ENCODE results near the gene SLC35A3. TPM values are rescaled to one million over a fixed set of nuclear protein-coding genes. Genes with fewer than 3 reads are reported as not detected.

Gene SLC35A3
- total and polyA plus RNA-seq, 10 donors, result 7.2 to 26.5 (median 22.0) TPM

GRCh38 chr1:100074604-100075395 is 105.0 kb downstream of the SLC35A3 start:
- DNase-seq, result no peak
- H3K36me3 ChIP-seq, result peaks cover 2 to 98% (median 74%) of the 10 kb centered on the region in 6 donors
- H3K27me3 ChIP-seq (replicated peaks in 1 of 7), result no peaks in the 10 kb centered on the region
- TF ChIP-seq CTCF (IDR thresholded peaks at IDR 0.05 in 8 of 11, conservative IDR thresholded peaks at IDR 0.05 in 3 of 11), result no peak
- TF ChIP-seq POLR2A (IDR thresholded peaks at IDR 0.05), result no peak
- no peak for TF ChIP-seq POLR2AphosphoS5 (IDR thresholded peaks at IDR 0.05)
- H3K9me3 ChIP-seq, result no peaks in the 10 kb centered on the region
- intact Hi-C loops (cut with DNase I; ENCODE audit: low total_unique reads), result no loop called here
- H3K27ac ChIP-seq, result peak overlapping the region in 2 of 8 donors; percentile 20 to 47
- 86 to 89% (median 88%) methylated on average over 11 of the region's 11 CpGs for WGBS, 5 donors
- no peak overlapping the region for H3K4me3 ChIP-seq
- peaks cover 0 to 18% (median 8%) of the 10 kb centered on the region in 6 donors for H3K4me1 ChIP-seq

- H3K4me3 ChIP-seq, result no peak overlapping the region
- H3K27ac ChIP-seq, result peak overlapping the region in 2 of 8 donors; percentile 19 to 47
- intact Hi-C loops (cut with DNase I; ENCODE audit: low total_unique reads), result no loop called here
Observed at GRCh38 chr1:100075773-100076172, 106.0 kb downstream of the SLC35A3 start.

GRCh38 chr1:100076319-100076718 is 106.5 kb downstream of the SLC35A3 start:
- 72 to 92% (median 90%) methylated on average over 2 of the region's 2 CpGs for WGBS, 5 donors
- Histone ChIP-seq H3K27ac (peak overlapping the region in 4 of 8 donors; percentile 0 to 33 (median 6)), H3K4me1 (peaks cover 0 to 18% (median 8%) of the 10 kb centered on the region in 6 donors), H3K36me3 (peaks cover 0 to 98% (median 75%) of the 10 kb centered on the region in 6 donors), H3K9me3 (no peaks in the 10 kb centered on the region), H3K4me3 (no peak overlapping the region), H3K27me3 (replicated peaks in 1 of 7) (no peaks in the 10 kb centered on the region)
- DNase-seq, result no peak
- TF ChIP-seq CTCF (IDR thresholded peaks at IDR 0.05 in 8 of 11, conservative IDR thresholded peaks at IDR 0.05 in 3 of 11) (no peak), POLR2AphosphoS5 (IDR thresholded peaks at IDR 0.05) (no peak), POLR2A (IDR thresholded peaks at IDR 0.05) (no peak)
- intact Hi-C loops (cut with DNase I; ENCODE audit: low total_unique reads), result no loop called here

More at GRCh38 chr1:100075773-100076172, 106.0 kb downstream of the SLC35A3 start:
- H3K9me3 ChIP-seq, result no peaks in the 10 kb centered on the region
- TF ChIP-seq POLR2A (IDR thresholded peaks at IDR 0.05) (no peak), POLR2AphosphoS5 (IDR thresholded peaks at IDR 0.05) (no peak), CTCF (IDR thresholded peaks at IDR 0.05 in 8 of 11, conservative IDR thresholded peaks at IDR 0.05 in 3 of 11) (no peak)
- 78 to 88% (median 84%) methylated on average over 3 of the region's 3 CpGs for WGBS, 5 donors
- peaks cover 0 to 98% (median 75%) of the 10 kb centered on the region in 6 donors for H3K36me3 ChIP-seq
- H3K4me1 ChIP-seq, result peaks cover 0 to 18% (median 8%) of the 10 kb centered on the region in 6 donors
- DNase-seq, result no peak
- no peaks in the 10 kb centered on the region for H3K27me3 ChIP-seq (replicated peaks in 1 of 7)

- Histone ChIP-seq H3K27ac (peak overlapping the region in 4 of 8 donors; percentile 0 to 33 (median 6)), H3K9me3 (no peaks in the 10 kb centered on the region), H3K4me1 (peaks cover 0 to 18% (median 8%) of the 10 kb centered on the region in 6 donors), H3K4me3 (no peak overlapping the region), H3K36me3 (peaks cover 0 to 98% (median 74%) of the 10 kb centered on the region in 6 donors), H3K27me3 (replicated peaks in 1 of 7) (no peaks in the 10 kb centered on the region)
- no peak for TF ChIP-seq POLR2AphosphoS5 (IDR thresholded peaks at IDR 0.05)
- no peak for TF ChIP-seq CTCF (IDR thresholded peaks at IDR 0.05 in 8 of 11, conservative IDR thresholded peaks at IDR 0.05 in 3 of 11)
- TF ChIP-seq POLR2A (IDR thresholded peaks at IDR 0.05), result no peak
- intact Hi-C loops (cut with DNase I; ENCODE audit: low total_unique reads), result no loop called here
- no peak for DNase-seq
Observed at GRCh38 chr1:100076744-100077143, 106.9 kb downstream of the SLC35A3 start.
